Measurements from ENCODE around the gene TMUB2.

Gene TMUB2

DNA sequence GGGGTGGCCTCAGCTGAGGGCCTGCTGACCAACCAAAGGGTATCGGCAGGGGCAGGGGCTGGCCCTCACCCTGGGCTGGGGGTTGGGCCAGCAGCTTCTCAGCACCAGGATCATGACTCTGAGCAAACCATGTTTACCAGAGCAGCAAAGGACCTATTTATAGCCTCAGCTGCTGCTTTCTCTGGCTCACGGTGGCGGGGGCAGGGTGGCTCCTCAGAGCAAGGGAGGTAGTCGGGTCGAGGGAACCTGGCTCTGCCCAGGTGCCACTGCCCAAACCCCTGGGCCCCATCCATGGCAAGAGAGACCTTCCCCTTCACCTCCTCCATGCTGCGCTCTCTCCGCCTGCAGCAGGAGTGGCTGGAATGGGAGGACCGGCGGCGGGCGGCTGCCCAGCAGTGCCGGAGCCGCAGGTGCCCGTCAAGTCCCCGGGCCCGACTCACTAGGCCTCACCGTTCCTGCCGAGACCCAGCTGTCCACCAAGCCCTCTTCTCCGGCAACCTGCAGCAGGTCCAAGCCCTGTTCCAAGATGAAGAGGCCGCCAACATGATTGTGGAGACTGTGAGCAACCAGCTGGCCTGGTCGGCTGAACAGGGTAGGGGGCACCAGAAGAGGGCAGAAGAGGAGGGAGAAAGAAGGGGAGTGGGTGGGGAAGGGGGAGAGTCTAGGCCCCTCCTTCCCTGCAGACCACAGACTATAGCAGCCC lies 16.1 kb upstream of the TMUB2 start, which contains the start of gene ASB16:
Gene ASB16 (plus strand): TSS at position 206 of the 703 bp plus-strand sequence. CDS start 86 bp downstream, at position 292.
- no peaks in the 10 kb centered on the region for H3K36me3 Mint-ChIP-seq
- no peak within 1 kb of the TSS for H3K27ac Mint-ChIP-seq
- H3K4me1 Mint-ChIP-seq: peaks cover 12% of the 10 kb centered on the region
- no peaks in the 10 kb centered on the region for H3K9me3 Mint-ChIP-seq
- H3K4me3 Mint-ChIP-seq: no peak within 1 kb of the TSS
- H3K27me3 Mint-ChIP-seq: no peaks in the 10 kb centered on the region

DNA sequence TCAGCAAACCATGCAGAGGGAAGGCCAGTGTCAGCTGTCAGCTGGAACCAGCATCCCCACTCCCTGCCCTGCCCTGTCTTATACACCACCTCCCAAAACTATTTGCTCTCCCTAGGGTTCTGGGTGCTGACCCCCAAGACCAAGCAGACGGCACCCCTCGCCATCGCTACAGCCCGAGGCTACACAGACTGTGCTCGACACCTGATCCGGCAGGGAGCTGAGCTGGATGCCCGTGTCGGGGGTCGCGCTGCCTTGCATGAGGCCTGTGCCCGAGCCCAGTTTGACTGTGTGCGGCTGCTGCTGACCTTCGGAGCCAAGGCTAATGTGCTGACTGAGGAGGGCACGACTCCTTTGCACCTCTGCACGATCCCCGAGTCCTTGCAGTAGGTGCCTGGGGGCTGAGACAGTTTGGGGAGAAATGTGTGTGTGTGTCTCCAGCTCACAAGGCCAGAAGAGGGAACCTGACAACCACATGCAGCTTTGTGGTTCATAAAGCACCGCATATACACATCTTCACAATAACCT lies 14.8 kb upstream of the TMUB2 start:
- Mint-ChIP-seq H3K27ac (no peak overlapping the region), H3K4me3 (no peak overlapping the region), H3K4me1 (peaks cover 12% of the 10 kb centered on the region), H3K36me3 (no peaks in the 10 kb centered on the region), H3K27me3 (no peaks in the 10 kb centered on the region), H3K9me3 (no peaks in the 10 kb centered on the region)

DNA sequence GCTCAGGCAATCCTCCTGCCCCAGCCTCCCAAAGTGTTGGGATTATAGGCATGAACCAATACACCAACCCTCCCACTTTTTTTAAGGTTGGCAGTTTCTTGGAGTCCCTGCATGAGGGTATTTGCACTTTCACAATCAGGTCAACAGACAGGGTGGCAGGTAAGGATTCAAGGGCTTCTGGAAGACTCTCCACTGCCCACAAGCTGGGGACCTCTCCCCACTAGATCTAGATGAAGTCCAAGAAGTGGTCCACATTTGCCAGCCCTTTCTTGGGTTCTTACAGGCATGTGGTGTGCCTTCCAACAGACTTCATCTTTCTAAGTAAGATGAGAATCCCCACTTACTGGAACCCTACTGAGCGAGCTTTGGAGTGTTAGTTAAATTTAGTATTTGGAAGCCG lies 12.3 kb upstream of the TMUB2 start:
- Mint-ChIP-seq H3K4me1 (peaks cover 4% of the 10 kb centered on the region), H3K36me3 (peaks cover 3% of the 10 kb centered on the region), H3K27ac (no peak overlapping the region), H3K9me3 (no peaks in the 10 kb centered on the region), H3K4me3 (no peak overlapping the region), H3K27me3 (no peaks in the 10 kb centered on the region)

GRCh38 chr17:44176257-44176656 lies 10.5 kb upstream of the TMUB2 start:
- H3K27ac Mint-ChIP-seq: no peak overlapping the region
- H3K27me3 Mint-ChIP-seq: no peaks in the 10 kb centered on the region
- no peaks in the 10 kb centered on the region for H3K9me3 Mint-ChIP-seq
- H3K36me3 Mint-ChIP-seq: peaks cover 3% of the 10 kb centered on the region
- H3K4me1 Mint-ChIP-seq: peaks cover 4% of the 10 kb centered on the region
- H3K4me3 Mint-ChIP-seq: no peak overlapping the region

- peaks cover 7% of the 10 kb centered on the region for H3K4me1 Mint-ChIP-seq
- H3K27ac Mint-ChIP-seq: peak overlapping the region; percentile 17
- H3K4me3 Mint-ChIP-seq: no peak overlapping the region
- H3K36me3 Mint-ChIP-seq: peaks cover 5% of the 10 kb centered on the region
- no peaks in the 10 kb centered on the region for H3K9me3 Mint-ChIP-seq
- H3K27me3 Mint-ChIP-seq: no peaks in the 10 kb centered on the region
These were observed 9.9 kb upstream of the TMUB2 start for GRCh38 chr17:44176671-44177501.

DNA sequence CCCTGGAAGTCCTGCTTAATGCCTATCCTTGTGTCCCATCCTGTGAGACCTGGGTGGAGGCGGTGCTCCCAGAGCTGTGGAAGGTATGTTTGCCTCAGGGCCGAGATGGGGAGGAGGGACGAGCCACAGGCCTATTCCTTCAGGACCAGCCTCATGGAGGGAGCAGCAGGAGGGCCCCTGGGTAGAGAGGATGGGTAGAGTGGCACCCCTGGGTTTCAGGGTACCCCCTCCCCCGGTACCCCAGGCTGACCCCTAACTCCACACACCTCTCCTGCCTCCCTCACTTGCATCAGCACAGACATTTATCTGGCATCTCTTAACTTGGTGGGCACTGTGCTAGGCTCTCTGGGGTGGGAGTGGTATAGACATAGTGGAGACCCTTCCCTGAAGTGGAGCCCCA lies 9.1 kb upstream of the TMUB2 start:
- H3K4me1 Mint-ChIP-seq: peaks cover 14% of the 10 kb centered on the region
- H3K36me3 Mint-ChIP-seq: peaks cover 5% of the 10 kb centered on the region
- no peak overlapping the region for H3K4me3 Mint-ChIP-seq
- H3K27ac Mint-ChIP-seq: no peak overlapping the region
- H3K27me3 Mint-ChIP-seq: no peaks in the 10 kb centered on the region
- no peaks in the 10 kb centered on the region for H3K9me3 Mint-ChIP-seq

- H3K36me3 Mint-ChIP-seq: peaks cover 5% of the 10 kb centered on the region
- H3K27ac Mint-ChIP-seq: no peak overlapping the region
- H3K4me1 Mint-ChIP-seq: peaks cover 15% of the 10 kb centered on the region
- H3K9me3 Mint-ChIP-seq: no peaks in the 10 kb centered on the region
- H3K27me3 Mint-ChIP-seq: no peaks in the 10 kb centered on the region
- H3K4me3 Mint-ChIP-seq: no peak overlapping the region
These were observed 8.6 kb upstream of the TMUB2 start for GRCh38 chr17:44178133-44178532.

- Mint-ChIP-seq H3K4me3 (no peak overlapping the region), H3K36me3 (peaks cover 5% of the 10 kb centered on the region), H3K27ac (no peak overlapping the region), H3K27me3 (no peaks in the 10 kb centered on the region), H3K9me3 (no peaks in the 10 kb centered on the region), H3K4me1 (peaks cover 45% of the 10 kb centered on the region)
These were observed 3.7 kb upstream of the TMUB2 start for GRCh38 chr17:44183024-44183423.

DNA sequence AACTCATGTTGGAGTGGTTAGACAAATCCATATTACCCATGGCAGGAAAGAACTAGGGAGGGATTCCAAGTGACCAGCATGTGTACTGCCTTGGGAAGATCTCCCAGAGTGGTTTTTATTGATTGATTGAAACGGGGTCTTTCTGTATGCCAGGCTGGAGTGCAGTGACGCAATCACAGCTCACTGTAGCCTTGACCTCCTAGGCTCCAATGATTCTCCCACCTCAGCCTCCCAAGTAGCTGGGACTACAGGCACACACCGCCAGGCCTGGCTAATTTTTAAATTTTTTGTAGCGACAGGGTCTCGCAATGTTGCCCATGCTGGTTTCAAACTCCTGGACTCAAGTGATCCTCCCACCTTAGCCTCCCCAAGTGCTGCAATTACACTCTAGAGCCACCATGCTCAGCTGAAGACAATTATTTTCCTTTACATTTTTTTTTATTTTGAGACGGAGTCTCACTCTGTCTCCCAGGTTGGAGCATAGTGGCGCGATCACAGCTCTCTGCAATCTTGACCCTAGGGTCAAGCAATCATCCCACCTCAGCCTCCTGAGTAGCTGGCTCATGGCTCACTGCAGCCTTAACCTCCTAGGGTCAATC lies 2.5 kb upstream of the TMUB2 start:
- Mint-ChIP-seq H3K4me1 (peaks cover 47% of the 10 kb centered on the region), H3K27ac (peak overlapping the region; percentile 12), H3K27me3 (no peaks in the 10 kb centered on the region), H3K4me3 (peak overlapping the region; percentile 100), H3K36me3 (peaks cover 2% of the 10 kb centered on the region), H3K9me3 (no peaks in the 10 kb centered on the region)

DNA sequence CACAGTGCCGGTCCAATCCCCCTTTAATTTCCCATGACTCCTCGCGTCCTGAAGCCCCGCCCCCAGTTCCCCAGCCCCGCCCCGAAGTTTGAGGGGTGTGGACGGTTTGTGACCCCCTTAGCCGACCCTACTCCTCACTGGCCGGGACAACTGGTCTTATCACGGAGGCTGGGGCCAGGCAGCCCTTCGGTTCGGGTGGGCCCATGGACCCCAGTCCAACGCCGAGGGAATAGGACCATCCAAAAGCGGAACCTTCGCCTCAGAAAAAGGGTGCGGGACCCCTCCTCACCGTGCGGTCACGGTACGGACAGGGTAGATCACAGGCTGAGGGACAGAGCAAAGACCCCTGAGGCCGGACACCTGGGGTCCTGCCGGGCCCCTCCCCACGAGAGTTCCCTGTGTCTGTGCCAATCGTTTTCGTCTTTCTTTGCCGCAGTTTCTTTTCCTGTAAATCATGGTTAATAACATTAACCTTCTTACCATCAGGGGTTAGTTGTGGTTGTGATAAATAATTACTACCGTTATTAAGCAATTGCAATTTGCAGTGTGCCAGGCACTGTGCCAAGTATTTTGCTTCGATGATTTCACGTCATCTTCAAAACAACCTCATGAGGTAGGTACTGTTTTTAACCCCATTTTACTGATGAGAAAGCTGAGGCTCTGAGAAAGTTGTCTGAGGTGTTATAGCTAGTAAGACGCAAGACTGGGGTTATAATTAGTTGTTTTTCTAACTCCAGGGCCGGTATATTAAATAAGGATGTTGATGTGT lies 543 bp downstream of the TMUB2 start:
- Mint-ChIP-seq H3K27ac (peak overlapping the region; percentile 100), H3K4me3 (peak overlapping the region; percentile 100), H3K27me3 (no peaks in the 10 kb centered on the region), H3K4me1 (peaks cover 47% of the 10 kb centered on the region), H3K9me3 (no peaks in the 10 kb centered on the region), H3K36me3 (no peaks in the 10 kb centered on the region)

- H3K27ac Mint-ChIP-seq: peak overlapping the region; percentile 23
- peak overlapping the region; percentile 100 for H3K4me3 Mint-ChIP-seq
- no peaks in the 10 kb centered on the region for H3K9me3 Mint-ChIP-seq
- H3K36me3 Mint-ChIP-seq: peaks cover 1% of the 10 kb centered on the region
- peaks cover 39% of the 10 kb centered on the region for H3K4me1 Mint-ChIP-seq
- no peaks in the 10 kb centered on the region for H3K27me3 Mint-ChIP-seq
These were observed 2.0 kb downstream of the TMUB2 start for GRCh38 chr17:44188576-44189403.

- peaks cover 1% of the 10 kb centered on the region for H3K36me3 Mint-ChIP-seq
- no peaks in the 10 kb centered on the region for H3K9me3 Mint-ChIP-seq
- peak overlapping the region; percentile 11 for H3K4me3 Mint-ChIP-seq
- no peaks in the 10 kb centered on the region for H3K27me3 Mint-ChIP-seq
- peaks cover 27% of the 10 kb centered on the region for H3K4me1 Mint-ChIP-seq
- no peak overlapping the region for H3K27ac Mint-ChIP-seq
These were observed 3.7 kb downstream of the TMUB2 start for GRCh38 chr17:44190481-44190880.

DNA sequence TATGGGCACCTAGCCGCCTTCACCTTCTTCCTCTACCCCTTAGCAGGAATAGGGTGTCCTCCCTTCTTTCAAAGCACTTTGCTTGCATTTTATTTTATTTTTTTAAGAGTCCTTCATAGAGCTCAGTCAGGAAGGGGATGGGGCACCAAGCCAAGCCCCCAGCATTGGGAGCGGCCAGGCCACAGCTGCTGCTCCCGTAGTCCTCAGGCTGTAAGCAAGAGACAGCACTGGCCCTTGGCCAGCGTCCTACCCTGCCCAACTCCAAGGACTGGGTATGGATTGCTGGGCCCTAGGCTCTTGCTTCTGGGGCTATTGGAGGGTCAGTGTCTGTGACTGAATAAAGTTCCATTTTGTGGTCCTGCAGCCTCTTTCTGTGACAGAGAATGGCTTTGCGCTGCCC lies 4.6 kb downstream of the TMUB2 start:
- no peaks in the 10 kb centered on the region for H3K9me3 Mint-ChIP-seq
- H3K4me3 Mint-ChIP-seq: no peak overlapping the region
- peak overlapping the region; percentile 41 for H3K27ac Mint-ChIP-seq
- peaks cover 3% of the 10 kb centered on the region for H3K36me3 Mint-ChIP-seq
- H3K27me3 Mint-ChIP-seq: no peaks in the 10 kb centered on the region
- peaks cover 27% of the 10 kb centered on the region for H3K4me1 Mint-ChIP-seq

- Mint-ChIP-seq H3K27ac (no peak overlapping the region), H3K4me3 (no peak overlapping the region)
These were observed 5.2 kb downstream of the TMUB2 start for GRCh38 chr17:44191941-44192496.

More at GRCh38 chr17:44191941-44192496, 5.2 kb downstream of the TMUB2 start:
- H3K9me3 Mint-ChIP-seq: no peaks in the 10 kb centered on the region
- H3K27me3 Mint-ChIP-seq: no peaks in the 10 kb centered on the region
- H3K36me3 Mint-ChIP-seq: peaks cover 5% of the 10 kb centered on the region
- H3K4me1 Mint-ChIP-seq: peaks cover 28% of the 10 kb centered on the region

Measured in activated naive CD4-positive, alpha-beta T cell treated with anti-CD3 and anti-CD28 coated beads, Interleukin-2, amount 50 U/mL, for 24 hours (primary cell).